ENCODE results near the gene CX3CR1. TPM values are rescaled to one million over a fixed set of nuclear protein-coding genes. Genes with fewer than 3 reads are reported as not detected.

CX3CR1 gene
- total RNA-seq, 2 experiments from 2014 or later: 0.13 TPM; not detected in 1

DNA sequence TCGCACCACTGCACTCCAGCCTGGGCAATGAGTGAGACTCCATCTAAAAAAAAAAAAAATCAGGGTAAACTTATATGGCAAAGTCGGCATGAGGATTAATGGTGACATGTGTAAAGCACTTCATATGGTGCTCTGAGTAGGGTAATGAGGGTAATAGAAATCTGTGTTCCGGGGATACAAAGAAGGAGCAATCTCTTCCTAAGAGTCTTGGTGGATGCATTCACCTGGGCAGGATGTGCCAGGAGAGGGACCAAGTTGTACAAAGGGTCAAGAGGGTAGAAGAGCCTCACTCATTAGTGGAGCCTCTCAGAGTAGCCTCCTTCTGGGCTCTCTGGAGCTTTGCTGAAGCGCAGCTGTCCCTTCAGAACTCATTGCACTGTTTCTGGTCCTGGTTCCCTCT, 9.3 kb upstream of the CX3CR1 start:
- intact Hi-C loops (cut with micrococcal nuclease; ENCODE audit: unreplicated experiment): loop anchor here (2.0 to 5.0 kb wide), 4 partner anchors 34 to 202 kb away; no protein-coding TSS in a partner anchor
- Histone ChIP-seq H3K4me3 (ENCODE audit: low read depth, low read length, poor library complexity, severe bottlenecking) (no peak overlapping the region), H2AFZ (ENCODE audit: low read length) (no peak overlapping the region; the same call in 1 of the 2 replicates), H3K4me1 (ENCODE audit: insufficient read depth, low read length, poor library complexity, severe bottlenecking) (peaks cover 37% of the 10 kb centered on the region), H4K20me1 (ENCODE audit: insufficient read depth, low read length) (no peaks in the 10 kb centered on the region), H3K4me2 (ENCODE audit: low read length) (peak overlapping the region; percentile 66), H3K79me2 (ENCODE audit: insufficient read depth, low read depth, low read length) (no peaks in the 10 kb centered on the region), H3K9me3 (ENCODE audit: low read length) (no peaks in the 10 kb centered on the region), H3K27ac (ENCODE audit: low read depth, low read length, poor library complexity, severe bottlenecking) (peak overlapping the region; percentile 61), H3K9me2 (ENCODE audit: insufficient read depth, low read length) (no peaks in the 10 kb centered on the region), H3K36me3 (ENCODE audit: insufficient read depth, low read length) (no peaks in the 10 kb centered on the region)
- TF ChIP-seq EZH2phosphoT487 (IDR thresholded peaks at IDR 0.05; ENCODE audit: borderline replicate concordance, low read depth, low read length) (no peak), CTCF (conservative IDR thresholded peaks at IDR 0.05; ENCODE audit: low read length) (no peak)
- DNase-seq (ENCODE audit: low spot score): no peak
- CTCF ChIA-PET (ENCODE audit: unreplicated experiment): interaction anchor here (0.7 to 2.3 kb wide), 23 partner anchors 9 to 208 kb away, joined by 3 to 87 read pairs (median 5); partner anchors contain the start of genes CX3CR1, TTC21A and XIRP1
- POLR2A ChIA-PET: interaction anchor here (0.6 to 4.1 kb wide), 8 partner anchors 73 to 162 kb away, joined by 3 to 49 read pairs (median 5); partner anchors contain the start of gene XIRP1
- BruUV-seq (replicated peaks): no TSS peak

GRCh38 chr3:39288300-39288808, 8.5 kb upstream of the CX3CR1 start:
- intact Hi-C loops (cut with micrococcal nuclease; ENCODE audit: unreplicated experiment): loop anchor here (1.0 to 5.0 kb wide), 8 partner anchors 34 to 201 kb away; no protein-coding TSS in a partner anchor
- POLR2A ChIA-PET: interaction anchor here (0.8 to 4.1 kb wide), 18 partner anchors 10 to 204 kb away, joined by 3 to 49 read pairs (median 4); partner anchors contain the start of genes GORASP1, TTC21A and XIRP1
- no peak for TF ChIP-seq EZH2phosphoT487 (IDR thresholded peaks at IDR 0.05; ENCODE audit: borderline replicate concordance, low read depth, low read length)
- TF ChIP-seq CTCF (conservative IDR thresholded peaks at IDR 0.05; ENCODE audit: low read length): peak; percentile 99
- Histone ChIP-seq H3K4me1 (ENCODE audit: insufficient read depth, low read length, poor library complexity, severe bottlenecking) (peaks cover 37% of the 10 kb centered on the region), H3K79me2 (ENCODE audit: insufficient read depth, low read depth, low read length) (no peaks in the 10 kb centered on the region), H3K9me2 (ENCODE audit: insufficient read depth, low read length) (no peaks in the 10 kb centered on the region), H3K9me3 (ENCODE audit: low read length) (no peaks in the 10 kb centered on the region), H3K27ac (ENCODE audit: low read depth, low read length, poor library complexity, severe bottlenecking) (peak overlapping the region; percentile 61), H2AFZ (ENCODE audit: low read length) (peak overlapping the region; percentile 75; the same call in 1 of the 2 replicates), H3K36me3 (ENCODE audit: insufficient read depth, low read length) (no peaks in the 10 kb centered on the region), H3K4me2 (ENCODE audit: low read length) (peak overlapping the region; percentile 66), H4K20me1 (ENCODE audit: insufficient read depth, low read length) (no peaks in the 10 kb centered on the region), H3K4me3 (ENCODE audit: low read depth, low read length, poor library complexity, severe bottlenecking) (peak overlapping the region; percentile 31)
- CTCF ChIA-PET (ENCODE audit: unreplicated experiment): interaction anchor here (0.7 to 2.3 kb wide), 28 partner anchors 9 to 287 kb away, joined by 3 to 87 read pairs (median 4); partner anchors contain the start of genes CX3CR1, TTC21A and XIRP1
- BruUV-seq (replicated peaks): no TSS peak
- peak; percentile 98 for DNase-seq (ENCODE audit: low spot score)
